Germinal center (tissue), 1 donor: Measurements from ENCODE around the gene MAGI1.

Experiments used
- DNase-seq: peaks from one replicate; pipeline ENCODE4 v3.0.0; 2012; ENCODE audit warnings: mixed read lengths, low spot score

MAGI1 gene

GRCh38 chr3:65793495-65794200 is 245.1 kb downstream of the MAGI1 start:
- DNase-seq: no peak

GRCh38 chr3:65788461-65788860 is 250.3 kb downstream of the MAGI1 start:
- DNase-seq: no peak

- DNase-seq: no peak
These were observed 250.9 kb downstream of the MAGI1 start for GRCh38 chr3:65787827-65788226.

- no peak for DNase-seq
These were observed 251.4 kb downstream of the MAGI1 start for GRCh38 chr3:65787340-65787739.

- no peak for DNase-seq
These were observed 251.8 kb downstream of the MAGI1 start for GRCh38 chr3:65786890-65787289.

- DNase-seq: peak; percentile 8
These were observed 253.6 kb downstream of the MAGI1 start for GRCh38 chr3:65785065-65785645.

- DNase-seq: no peak
These were observed 255.6 kb downstream of the MAGI1 start for GRCh38 chr3:65783117-65783516.

- no peak for DNase-seq
These were observed 257.1 kb downstream of the MAGI1 start for GRCh38 chr3:65781594-65781993.

- DNase-seq: no peak
These were observed 259.3 kb downstream of the MAGI1 start for GRCh38 chr3:65779390-65779789.

- DNase-seq: no peak
These were observed 259.8 kb downstream of the MAGI1 start for GRCh38 chr3:65778968-65779367.

GRCh38 chr3:65777050-65777449 is 261.7 kb downstream of the MAGI1 start:
- DNase-seq: no peak

GRCh38 chr3:65776494-65776893 is 262.2 kb downstream of the MAGI1 start:
- no peak for DNase-seq

- no peak for DNase-seq
These were observed 262.6 kb downstream of the MAGI1 start for GRCh38 chr3:65776081-65776480.

- DNase-seq: no peak
These were observed 266.0 kb downstream of the MAGI1 start for GRCh38 chr3:65772758-65773157.

- no peak for DNase-seq
These were observed 271.2 kb downstream of the MAGI1 start for GRCh38 chr3:65767551-65767950.

GRCh38 chr3:65762235-65762580 is 276.5 kb downstream of the MAGI1 start:
- no peak for DNase-seq

GRCh38 chr3:65761446-65762234 is 277.1 kb downstream of the MAGI1 start:
- no peak for DNase-seq

GRCh38 chr3:65758876-65759598 is 279.7 kb downstream of the MAGI1 start:
- no peak for DNase-seq

GRCh38 chr3:65758438-65758837 is 280.3 kb downstream of the MAGI1 start:
- no peak for DNase-seq

GRCh38 chr3:65752636-65753035 is 286.1 kb downstream of the MAGI1 start:
- DNase-seq: no peak

GRCh38 chr3:65751123-65751700 is 287.5 kb downstream of the MAGI1 start:
- no peak for DNase-seq

GRCh38 chr3:65749066-65749465 is 289.7 kb downstream of the MAGI1 start:
- DNase-seq: no peak
